Right lobe of liver (tissue), 4 donors: Measurements from ENCODE around the gene APCDD1L.

Experiments
- CTCF ChIP-seq, 4 donors: fragments of 200-600 bp in 3 of 4; fragments of 450-650 bp in 1 of 4; IDR thresholded peaks; one replicate each; pipeline versions ENCODE4 v1.5.1 to v1.8.0; 2016 to 2022; ENCODE audit warnings: antibody characterized with exemption in 4 of 4, mild to moderate bottlenecking in 2 of 4
- POLR2A ChIP-seq: fragments of 450-650 bp; IDR thresholded peaks from one replicate; pipeline ENCODE4 v1.6.1; 2017; ENCODE audit warnings: antibody characterized with exemption, mild to moderate bottlenecking
- donor health status: DM: no; HTN: no; CAD: no.
- donor health status: DM: no; HTN: no; CAD: no.
- donor health status: DM: no; HTN: yes; CAD: no.

- TF ChIP-seq CTCF (IDR thresholded peaks at IDR 0.05) (no peak), POLR2A (no peak)
These were observed 10.6 kb downstream of the APCDD1L start for GRCh38 chr20:58504566-58504965.
